ENCODE data around the gene MCU.
"Not testable (repeated sequence)": the region's sequence is repeated elsewhere in the genome, so short reads cannot be mapped to it uniquely, and the experiment has no call there.

The MCU gene

GRCh38 chr10:72694476-72695369 is 2.8 kb downstream of the MCU start:
- Histone ChIP-seq H4K91ac (ENCODE audit: low read length) (no peak overlapping the region), H2BK12ac (ENCODE audit: low read length in 2 of 2) (no peak overlapping the region), H4K8ac (ENCODE audit: low read length) (no peak overlapping the region), H2BK15ac (ENCODE audit: low read depth, poor library complexity, severe bottlenecking) (no peak overlapping the region), H3K9ac (ENCODE audit: low read length) (peak overlapping the region; percentile 94), H3K4me3 (ENCODE audit: insufficient read depth in 1 of 2, low read depth in 1 of 2, low read length in 2 of 2) (no peak overlapping the region), H3K27ac (ENCODE audit: low read length, poor library complexity, severe bottlenecking) (no peak overlapping the region), H2BK5ac (ENCODE audit: low read depth, low read length, poor library complexity, severe bottlenecking) (no peak overlapping the region), H2BK120ac (ENCODE audit: low read depth, low read length) (no peak overlapping the region), H3K4ac (ENCODE audit: low read depth in 1 of 2, low read length in 2 of 2) (no peak overlapping the region), H2AK5ac (ENCODE audit: low read length, severe bottlenecking) (no peak overlapping the region), H3K23ac (ENCODE audit: low read length in 2 of 2) (no peak overlapping the region), H3K9me3 (ENCODE audit: control insufficient read depth, low read length) (no peaks in the 10 kb centered on the region), H2AFZ (ENCODE audit: low read depth, low read length) (no peak overlapping the region), H3K79me1 (replicated peaks; ENCODE audit: low read length, poor library complexity, severe bottlenecking) (peaks cover 7% of the 10 kb centered on the region), H3K18ac (ENCODE audit: low read depth in 1 of 2, low read length in 2 of 2) (no peak overlapping the region), H3K14ac (ENCODE audit: low read length in 2 of 2) (no peak overlapping the region), H3K4me1 (ENCODE audit: control insufficient read depth, insufficient read depth, low read depth, low read length) (peaks cover 5% of the 10 kb centered on the region), H3K4me2 (ENCODE audit: low read length, poor library complexity, severe bottlenecking) (no peak overlapping the region), H3K36me3 (ENCODE audit: control insufficient read depth in 1 of 2, insufficient read depth in 2 of 2, low read depth in 1 of 2, low read length in 2 of 2) (no peaks in the 10 kb centered on the region), H3K27me3 (ENCODE audit: control insufficient read depth in 1 of 2, insufficient read depth in 1 of 2, low read length in 2 of 2) (no peaks in the 10 kb centered on the region)
- WGBS: 90% methylated on average over 5 of the region's 6 CpGs
- DNase-seq: peak; percentile 54

GRCh38 chr10:72695496-72695895 is 3.6 kb downstream of the MCU start:
- no peak overlapping the region for H2BK5ac ChIP-seq (ENCODE audit: low read depth, low read length, poor library complexity, severe bottlenecking)
- H3K4me3 ChIP-seq (ENCODE audit: insufficient read depth in 1 of 2, low read depth in 1 of 2, low read length in 2 of 2): no peak overlapping the region
- H3K4ac ChIP-seq (ENCODE audit: low read depth in 1 of 2, low read length in 2 of 2): no peak overlapping the region
- no peak overlapping the region for H3K4me2 ChIP-seq (ENCODE audit: low read length, poor library complexity, severe bottlenecking)
- peaks cover 5% of the 10 kb centered on the region for H3K4me1 ChIP-seq (ENCODE audit: control insufficient read depth, insufficient read depth, low read depth, low read length)
- H3K79me1 ChIP-seq (replicated peaks; ENCODE audit: low read length, poor library complexity, severe bottlenecking): peaks cover 7% of the 10 kb centered on the region
- no peak overlapping the region for H3K27ac ChIP-seq (ENCODE audit: low read length, poor library complexity, severe bottlenecking)
- no peak overlapping the region for H2BK120ac ChIP-seq (ENCODE audit: low read depth, low read length)
- H3K23ac ChIP-seq (ENCODE audit: low read length in 2 of 2): no peak overlapping the region
- no peaks in the 10 kb centered on the region for H3K9me3 ChIP-seq (ENCODE audit: control insufficient read depth, low read length)
- H2BK12ac ChIP-seq (ENCODE audit: low read length in 2 of 2): no peak overlapping the region
- no peaks in the 10 kb centered on the region for H3K27me3 ChIP-seq (ENCODE audit: control insufficient read depth in 1 of 2, insufficient read depth in 1 of 2, low read length in 2 of 2)
- H4K91ac ChIP-seq (ENCODE audit: low read length): no peak overlapping the region
- H3K14ac ChIP-seq (ENCODE audit: low read length in 2 of 2): no peak overlapping the region
- H4K8ac ChIP-seq (ENCODE audit: low read length): no peak overlapping the region
- no peak overlapping the region for H2AFZ ChIP-seq (ENCODE audit: low read depth, low read length)
- 95% methylated on average over 2 of the region's 3 CpGs for WGBS
- H3K18ac ChIP-seq (ENCODE audit: low read depth in 1 of 2, low read length in 2 of 2): no peak overlapping the region
- DNase-seq: no peak
- H3K9ac ChIP-seq (ENCODE audit: low read length): peak overlapping the region; percentile 94
- H2AK5ac ChIP-seq (ENCODE audit: low read length, severe bottlenecking): no peak overlapping the region
- H3K36me3 ChIP-seq (ENCODE audit: control insufficient read depth in 1 of 2, insufficient read depth in 2 of 2, low read depth in 1 of 2, low read length in 2 of 2): no peaks in the 10 kb centered on the region
- H2BK15ac ChIP-seq (ENCODE audit: low read depth, poor library complexity, severe bottlenecking): no peak overlapping the region

DNA sequence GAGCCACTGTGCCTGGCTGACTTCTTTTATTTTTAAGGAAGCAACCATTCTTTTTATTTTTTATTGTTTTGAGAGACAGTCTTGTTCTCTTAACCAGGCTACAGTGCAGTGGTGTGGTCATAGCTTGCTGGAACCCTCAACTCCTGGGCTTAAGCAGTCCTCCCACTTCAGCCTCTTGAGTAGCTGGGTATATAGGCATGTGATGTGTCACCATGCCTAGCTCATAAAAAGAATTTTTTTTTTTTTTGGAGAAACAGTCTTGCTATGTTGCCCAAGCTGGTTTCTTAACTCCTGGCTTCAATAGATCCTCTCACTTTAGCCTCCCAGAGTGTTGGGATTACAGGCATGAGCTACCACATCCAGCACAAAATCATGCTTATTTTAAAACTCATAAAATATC is 5.8 kb downstream of the MCU start:
- no peaks in the 10 kb centered on the region for H3K9me3 ChIP-seq (ENCODE audit: control insufficient read depth, low read length)
- H3K4me1 ChIP-seq (ENCODE audit: control insufficient read depth, insufficient read depth, low read depth, low read length): peaks cover 5% of the 10 kb centered on the region
- H3K36me3 ChIP-seq (ENCODE audit: control insufficient read depth in 1 of 2, insufficient read depth in 2 of 2, low read depth in 1 of 2, low read length in 2 of 2): no peaks in the 10 kb centered on the region
- H2BK12ac ChIP-seq (ENCODE audit: low read length in 2 of 2): no peak overlapping the region
- H4K91ac ChIP-seq (ENCODE audit: low read length): no peak overlapping the region
- H3K27ac ChIP-seq (ENCODE audit: low read length, poor library complexity, severe bottlenecking): no peak overlapping the region
- H2BK15ac ChIP-seq (ENCODE audit: low read depth, poor library complexity, severe bottlenecking): no peak overlapping the region
- H3K4me3 ChIP-seq (ENCODE audit: insufficient read depth in 1 of 2, low read depth in 1 of 2, low read length in 2 of 2): no peak overlapping the region
- no peak overlapping the region for H4K8ac ChIP-seq (ENCODE audit: low read length)
- H2BK120ac ChIP-seq (ENCODE audit: low read depth, low read length): no peak overlapping the region
- no peak overlapping the region for H3K9ac ChIP-seq (ENCODE audit: low read length)
- H3K4ac ChIP-seq (ENCODE audit: low read depth in 1 of 2, low read length in 2 of 2): no peak overlapping the region
- H3K27me3 ChIP-seq (ENCODE audit: control insufficient read depth in 1 of 2, insufficient read depth in 1 of 2, low read length in 2 of 2): no peaks in the 10 kb centered on the region
- peak; percentile 51 for DNase-seq
- no peak overlapping the region for H3K4me2 ChIP-seq (ENCODE audit: low read length, poor library complexity, severe bottlenecking)
- no peak overlapping the region for H2AK5ac ChIP-seq (ENCODE audit: low read length, severe bottlenecking)
- H2BK5ac ChIP-seq (ENCODE audit: low read depth, low read length, poor library complexity, severe bottlenecking): no peak overlapping the region
- H3K14ac ChIP-seq (ENCODE audit: low read length in 2 of 2): no peak overlapping the region
- no peak overlapping the region for H3K18ac ChIP-seq (ENCODE audit: low read depth in 1 of 2, low read length in 2 of 2)
- no peak overlapping the region for H2AFZ ChIP-seq (ENCODE audit: low read depth, low read length)
- H3K79me1 ChIP-seq (replicated peaks; ENCODE audit: low read length, poor library complexity, severe bottlenecking): peaks cover 8% of the 10 kb centered on the region
- H3K23ac ChIP-seq (ENCODE audit: low read length in 2 of 2): no peak overlapping the region

DNA sequence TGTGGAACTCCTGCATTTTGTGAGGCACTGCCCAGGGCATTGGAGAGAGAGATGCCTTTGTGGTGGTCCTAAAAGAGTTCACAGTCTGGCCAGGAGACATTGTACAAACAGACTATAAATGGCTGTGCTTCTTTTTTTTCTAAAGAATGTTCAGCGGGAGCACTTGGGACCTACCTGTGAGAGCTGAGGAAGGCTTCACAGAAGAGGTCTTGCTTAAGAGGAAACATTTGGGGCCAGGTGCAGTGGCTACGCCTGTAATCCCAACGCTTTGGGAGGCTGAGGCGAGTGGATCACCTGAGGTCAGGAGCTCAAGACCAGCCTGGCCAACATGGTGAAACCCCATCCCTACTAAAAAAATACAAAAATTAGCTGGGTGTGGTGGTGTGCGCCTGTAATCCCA is 10.5 kb downstream of the MCU start:
- not testable (repeated sequence) for H2AFZ ChIP-seq (ENCODE audit: low read depth, low read length); H3K9me3 ChIP-seq (ENCODE audit: control insufficient read depth, low read length); DNase-seq; H3K27me3 ChIP-seq (ENCODE audit: control insufficient read depth in 1 of 2, insufficient read depth in 1 of 2, low read length in 2 of 2); H3K4me3 ChIP-seq (ENCODE audit: insufficient read depth in 1 of 2, low read depth in 1 of 2, low read length in 2 of 2); H3K4me1 ChIP-seq (ENCODE audit: control insufficient read depth, insufficient read depth, low read depth, low read length); H3K23ac ChIP-seq (ENCODE audit: low read length in 2 of 2); H2BK15ac ChIP-seq (ENCODE audit: low read depth, poor library complexity, severe bottlenecking); H3K27ac ChIP-seq (ENCODE audit: low read length, poor library complexity, severe bottlenecking); H4K91ac ChIP-seq (ENCODE audit: low read length); H2BK5ac ChIP-seq (ENCODE audit: low read depth, low read length, poor library complexity, severe bottlenecking); H4K8ac ChIP-seq (ENCODE audit: low read length); H2AK5ac ChIP-seq (ENCODE audit: low read length, severe bottlenecking); H3K4me2 ChIP-seq (ENCODE audit: low read length, poor library complexity, severe bottlenecking); H3K14ac ChIP-seq (ENCODE audit: low read length in 2 of 2); H2BK12ac ChIP-seq (ENCODE audit: low read length in 2 of 2); H2BK120ac ChIP-seq (ENCODE audit: low read depth, low read length); H3K36me3 ChIP-seq (ENCODE audit: control insufficient read depth in 1 of 2, insufficient read depth in 2 of 2, low read depth in 1 of 2, low read length in 2 of 2); H3K4ac ChIP-seq (ENCODE audit: low read depth in 1 of 2, low read length in 2 of 2); H3K18ac ChIP-seq (ENCODE audit: low read depth in 1 of 2, low read length in 2 of 2)
- Histone ChIP-seq H3K79me1 (replicated peaks; ENCODE audit: low read length, poor library complexity, severe bottlenecking) (peaks cover 13% of the 10 kb centered on the region), H3K9ac (ENCODE audit: low read length) (peak overlapping the region; percentile 79)
- WGBS: 89% methylated on average over 2 of the region's 5 CpGs

Data from mesenchymal stem cell (in vitro differentiated cells and primary cell).